ENCODE results near the gene BLOC1S5. TPM values are rescaled to one million over a fixed set of nuclear protein-coding genes. Genes with fewer than 3 reads are reported as not detected.
A peak's percentile ranks its signal among the peaks of the same experiment; 100 is the strongest.

The BLOC1S5 gene
- 6.5 TPM for total RNA-seq

- ATAC-seq: peak; percentile 97
These were observed at the start of gene BLOC1S5 for GRCh38 chr6:8063761-8064637. BLOC1S5 (minus strand) TSS chr6:8064389; CDS start chr6:8064376, 13 bp downstream.

- ATAC-seq: no peak
These were observed 49.0 kb upstream of the BLOC1S5 start for GRCh38 chr6:8113131-8113654.

- no peak for ATAC-seq
These were observed 46.5 kb upstream of the BLOC1S5 start for GRCh38 chr6:8110725-8111124.

- no peak for ATAC-seq
These were observed 46.0 kb upstream of the BLOC1S5 start for GRCh38 chr6:8110117-8110721.

- peak; percentile 22 for ATAC-seq
These were observed 44.8 kb upstream of the BLOC1S5 start for GRCh38 chr6:8108759-8109539.

- ATAC-seq: peak; percentile 75
These were observed 44.0 kb upstream of the BLOC1S5 start for GRCh38 chr6:8108031-8108660.

GRCh38 chr6:8105791-8106190, 41.6 kb upstream of the BLOC1S5 start:
- no peak for ATAC-seq

- no peak for ATAC-seq
These were observed 39.5 kb upstream of the BLOC1S5 start for GRCh38 chr6:8103726-8104125.

GRCh38 chr6:8102122-8102958, 38.2 kb upstream of the BLOC1S5 start, which contains the start of gene EEF1E1:
EEF1E1 (minus strand) TSS chr6:8102548; CDS start chr6:8102521, 27 bp downstream.
- peak; percentile 99 for ATAC-seq

GRCh38 chr6:8100159-8100854, 36.1 kb upstream of the BLOC1S5 start:
- ATAC-seq: no peak

- ATAC-seq: no peak
These were observed 26.5 kb upstream of the BLOC1S5 start for GRCh38 chr6:8090650-8091049.

- no peak for ATAC-seq
These were observed 24.7 kb upstream of the BLOC1S5 start for GRCh38 chr6:8088886-8089285.

GRCh38 chr6:8087870-8088754, 23.9 kb upstream of the BLOC1S5 start:
- no peak for ATAC-seq

GRCh38 chr6:8086755-8087306, 22.6 kb upstream of the BLOC1S5 start:
- ATAC-seq: no peak

- ATAC-seq: peak; percentile 74
These were observed 20.9 kb upstream of the BLOC1S5 start for GRCh38 chr6:8085053-8085511.

GRCh38 chr6:8084586-8084985, 20.4 kb upstream of the BLOC1S5 start:
- ATAC-seq: no peak

GRCh38 chr6:8082954-8083858, 19.0 kb upstream of the BLOC1S5 start:
- ATAC-seq: peak; percentile 86

- ATAC-seq: no peak
These were observed 18.4 kb upstream of the BLOC1S5 start for GRCh38 chr6:8082572-8082953.
